IPS-NIHi7 (cell line): ENCODE measurements around the gene ACSL6.
A peak's percentile ranks its signal among the peaks of the same experiment; 100 is the strongest.

Source experiments
- DNase-seq: peaks from one replicate; pipeline ENCODE4 v3.0.0; 2012; ENCODE audit warnings: mixed read lengths; ENCODE audit errors: extremely low spot score

ACSL6 gene

GRCh38 chr5:131979816-131980215 lies 31.6 kb downstream of the ACSL6 start:
- no peak for DNase-seq

DNA sequence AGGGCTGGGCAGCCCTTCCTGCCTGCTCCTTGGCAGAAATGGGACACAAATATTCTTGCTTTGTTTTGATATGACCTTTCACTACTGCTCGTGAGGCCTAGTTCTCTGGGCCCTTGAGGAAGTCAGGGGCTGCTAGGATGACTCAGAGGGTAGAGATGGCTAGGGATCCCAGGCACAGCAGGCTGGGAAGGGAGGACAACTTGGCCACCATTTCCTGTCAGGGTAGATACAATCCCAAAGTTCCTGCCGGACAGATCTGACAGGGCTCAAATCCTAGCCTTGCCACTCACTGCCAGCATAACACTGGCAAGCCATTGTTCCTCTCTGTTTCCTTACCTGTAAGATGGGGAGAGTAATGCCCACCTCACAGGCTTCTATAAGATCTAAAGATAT lies 34.2 kb downstream of the ACSL6 start:
- DNase-seq, result no peak

GRCh38 chr5:131976414-131977211 lies 34.8 kb downstream of the ACSL6 start:
- DNase-seq, result no peak

GRCh38 chr5:131974956-131975726 lies 36.3 kb downstream of the ACSL6 start:
- peak; percentile 52 for DNase-seq

GRCh38 chr5:131974622-131974955 lies 36.9 kb downstream of the ACSL6 start:
- DNase-seq, result no peak

DNA sequence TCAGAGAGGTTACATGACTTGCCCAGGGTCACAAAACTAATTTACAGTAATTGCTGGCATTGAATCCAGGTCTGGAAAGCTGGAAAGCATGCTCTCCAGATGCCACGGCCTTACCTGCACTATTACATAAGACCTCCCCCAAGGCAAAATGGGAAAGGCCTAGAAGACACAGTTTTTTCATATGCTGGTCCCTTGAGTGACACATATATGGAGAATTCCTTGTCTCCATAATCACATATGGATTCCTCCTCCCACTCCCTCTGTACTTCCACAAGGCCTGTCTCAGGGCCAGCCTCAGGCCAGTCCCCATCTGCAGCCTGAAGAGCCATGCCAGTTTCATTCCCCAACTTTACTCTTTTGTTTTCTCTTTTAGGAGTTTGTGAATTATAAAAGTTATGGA lies 37.4 kb downstream of the ACSL6 start:
- DNase-seq, result no peak

- DNase-seq, result no peak
Measured at GRCh38 chr5:131973089-131973712, 38.3 kb downstream of the ACSL6 start.

GRCh38 chr5:131968396-131968954 lies 43.0 kb downstream of the ACSL6 start:
- DNase-seq, result no peak

DNA sequence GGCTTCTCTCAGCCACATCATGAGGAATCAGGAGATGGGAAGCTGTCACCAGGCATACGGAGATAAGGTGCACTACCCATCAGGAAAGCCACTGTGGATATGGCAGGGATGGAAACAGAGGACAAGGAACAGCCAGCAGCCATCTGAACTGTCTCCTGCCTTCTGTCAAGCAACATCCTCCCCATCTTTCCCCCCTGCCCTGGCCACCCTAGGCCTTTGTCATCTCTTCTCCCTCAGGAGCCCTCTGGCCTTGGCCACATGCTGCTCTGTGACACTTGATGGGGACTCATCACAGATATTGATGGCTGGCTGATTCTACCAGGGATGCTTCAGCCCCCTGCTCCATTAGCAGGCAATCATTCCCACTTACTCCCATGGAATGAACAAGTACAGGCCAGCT lies 44.9 kb downstream of the ACSL6 start:
- no peak for DNase-seq

DNA sequence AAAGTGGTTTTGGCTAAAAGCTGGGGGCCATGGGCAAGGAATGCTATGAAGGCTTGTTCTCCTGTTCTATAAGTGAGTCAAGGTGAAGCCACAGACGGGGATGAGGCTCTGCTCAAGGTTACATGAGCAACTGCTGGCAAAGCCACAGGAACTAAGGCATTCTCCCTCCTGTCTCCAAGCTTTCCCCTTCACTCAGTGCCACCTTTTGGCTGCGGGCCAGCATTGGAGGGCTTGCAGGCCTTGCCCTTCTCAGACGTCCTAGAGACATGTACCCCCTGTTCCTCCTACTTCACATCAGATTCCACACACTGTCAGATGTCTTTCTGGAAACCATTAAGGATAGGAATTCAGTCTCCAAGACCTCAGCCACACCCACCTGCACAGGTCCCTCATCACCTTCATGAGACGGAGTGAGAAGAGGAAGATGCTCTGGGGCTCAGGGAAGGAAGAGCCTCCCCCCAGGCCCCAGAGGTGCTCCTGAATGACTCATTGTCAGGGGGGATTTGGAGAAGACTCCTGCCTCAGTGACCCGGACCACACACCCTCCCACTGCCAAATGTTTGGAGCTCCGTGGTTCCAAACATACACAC lies 45.5 kb downstream of the ACSL6 start:
- DNase-seq, result no peak

GRCh38 chr5:131959906-131960305 lies 51.6 kb downstream of the ACSL6 start:
- no peak for DNase-seq

DNA sequence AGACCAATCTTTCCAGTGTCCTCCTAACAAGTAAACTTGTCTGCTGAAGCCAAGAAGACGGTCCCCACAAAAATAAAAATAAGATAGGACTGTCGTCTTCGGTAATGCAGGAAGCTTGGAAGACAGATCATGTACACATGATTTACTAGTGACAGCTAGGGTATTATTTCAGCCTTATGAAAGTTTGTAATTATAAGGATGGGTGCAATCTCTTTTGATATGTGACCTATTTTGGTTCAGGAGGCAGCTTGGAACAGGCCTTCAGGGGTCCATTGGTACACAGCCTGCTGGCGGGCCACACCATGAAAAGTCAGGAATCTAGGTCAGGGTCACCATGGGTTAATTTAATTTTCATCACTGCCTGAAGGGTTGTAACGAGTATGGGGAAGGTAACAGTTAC lies 52.3 kb downstream of the ACSL6 start:
- DNase-seq, result no peak

- no peak for DNase-seq
Measured at GRCh38 chr5:131957721-131958441, 53.6 kb downstream of the ACSL6 start.

- no peak for DNase-seq
Measured at GRCh38 chr5:131953969-131954368, 57.5 kb downstream of the ACSL6 start.

- no peak for DNase-seq
Measured at GRCh38 chr5:131952301-131952857, 59.1 kb downstream of the ACSL6 start.

GRCh38 chr5:131950706-131951105 lies 60.8 kb downstream of the ACSL6 start:
- no peak for DNase-seq

GRCh38 chr5:131947445-131947844 lies 64.0 kb downstream of the ACSL6 start:
- DNase-seq, result no peak

GRCh38 chr5:131945551-131946168 lies 65.8 kb downstream of the ACSL6 start, which contains the start of gene MEIKIN:
TSS of gene MEIKIN (minus strand) at chr5:131945663. CDS start at chr5:131945505, 158 bp downstream.
- DNase-seq, result no peak

DNA sequence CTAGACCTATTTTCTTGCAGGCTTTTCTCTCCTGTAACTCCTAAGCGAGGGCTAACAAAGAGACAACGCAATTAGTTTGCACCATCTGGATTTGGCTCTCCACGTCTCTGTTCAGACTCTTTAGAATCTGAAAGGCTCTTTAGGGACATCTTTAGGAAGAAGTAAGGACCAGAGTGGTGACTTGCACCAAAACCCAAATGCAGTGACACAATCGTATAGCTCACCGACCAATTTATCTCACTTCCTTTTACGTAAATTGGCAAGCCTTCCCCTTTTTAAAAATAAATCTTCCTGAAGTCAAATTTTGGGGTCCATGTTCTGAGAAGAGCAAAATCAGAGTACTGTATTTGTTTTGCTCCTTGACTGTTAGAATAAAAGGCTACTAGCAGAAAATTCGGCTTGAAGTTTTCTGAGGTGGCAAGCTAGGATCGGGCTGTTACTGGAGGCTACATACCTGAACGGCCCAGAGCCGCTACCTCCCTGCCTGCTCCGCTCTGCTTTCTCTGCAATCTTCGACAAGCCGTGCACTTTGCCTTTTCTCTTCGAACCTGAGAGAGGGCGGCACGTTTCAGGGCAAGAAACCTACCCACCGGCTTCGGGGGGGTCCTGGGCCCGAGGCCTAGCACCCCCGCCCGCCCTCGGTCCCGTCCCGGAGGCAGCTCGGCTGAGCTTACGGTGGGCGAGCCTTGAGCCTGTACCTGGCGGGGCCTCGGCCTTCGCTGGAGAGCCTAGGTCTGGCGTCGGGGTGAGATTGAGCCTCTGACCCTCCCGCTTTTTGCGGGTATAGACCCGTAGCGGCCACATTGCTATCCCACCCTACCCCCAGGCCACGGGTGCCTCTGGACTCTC lies 66.5 kb downstream of the ACSL6 start:
- DNase-seq, result no peak

GRCh38 chr5:131943916-131944315 lies 67.5 kb downstream of the ACSL6 start:
- DNase-seq, result no peak
